SK-N-MC (cell line): Measurements from ENCODE around the gene IL1A.

ENCODE experiments used
- DNase-seq: peaks from one replicate; pipeline ENCODE4 v3.0.0-alpha.2; 2011; ENCODE audit warnings: low read depth, low spot score
- H3K27ac ChIP-seq: fragments of 200-600 bp; sonication (generic); 2 replicates; pipeline ENCODE4 v1.5.1; 2016; ENCODE audit warnings: mixed run types
- H3K36me3 ChIP-seq: fragments of 200-600 bp; sonication (generic); 2 replicates; pipeline ENCODE4 v1.6.1; 2017; ENCODE audit warnings: antibody characterized with exemption, low read length, mixed read lengths; ENCODE audit not compliant: insufficient read depth
- H3K4me3 ChIP-seq: fragments of 200-600 bp; sonication (generic); 2 replicates; pipeline ENCODE4 v1.5.1; 2016
- H3K9ac ChIP-seq: fragments of 200-600 bp; sonication (generic); 2 replicates; pipeline ENCODE4 v1.8.0; 2017; ENCODE audit warnings: mixed run types, mixed read lengths; ENCODE audit not compliant: insufficient read length
- H3K9me3 ChIP-seq: fragments of 200-600 bp; sonication (generic); 2 replicates; pipeline ENCODE4 v1.6.1; 2017; ENCODE audit warnings: low read depth, mild to moderate bottlenecking, antibody characterized with exemption, low read length, moderate library complexity, mixed read lengths
- EZH2 ChIP-seq: fragments of 200-600 bp; sonication (generic); IDR thresholded peaks from one replicate; pipeline ENCODE4 v1.6.1; 2017; ENCODE audit warnings: antibody characterized with exemption
- FOXP2 ChIP-seq: optimal IDR thresholded peaks from 2 replicates; pipeline ENCODE3; 2011; ENCODE audit warnings: mild to moderate bottlenecking, moderate library complexity; ENCODE audit not compliant: insufficient read depth; ENCODE audit errors: extremely low read length, control extremely low read depth
- POLR2AphosphoS5 ChIP-seq: IDR thresholded peaks from 2 replicates; pipeline ENCODE4 v1.6.1; 2012; ENCODE audit warnings: mild to moderate bottlenecking, low read depth, low read length, borderline replicate concordance

IL1A gene

GRCh38 chr2:112767693-112768330 is 16.5 kb downstream of the IL1A start:
- Histone ChIP-seq H3K27ac (no peak overlapping the region), H3K4me3 (no peak overlapping the region), H3K9ac (no peak overlapping the region), H3K36me3 (no peaks in the 10 kb centered on the region), H3K9me3 (no peaks in the 10 kb centered on the region)
- TF ChIP-seq POLR2AphosphoS5 (no peak), EZH2 (no peak), FOXP2 (no peak)
- DNase-seq = no peak

GRCh38 chr2:112765251-112765650 is 19.0 kb downstream of the IL1A start:
- no peak overlapping the region for H3K27ac ChIP-seq
- peak overlapping the region; percentile 98 for H3K4me3 ChIP-seq
- DNase-seq = no peak
- peak overlapping the region; percentile 60 for H3K9ac ChIP-seq
- H3K36me3 ChIP-seq = peaks cover 15% of the 10 kb centered on the region
- TF ChIP-seq EZH2 = no peak
- TF ChIP-seq FOXP2 = no peak
- TF ChIP-seq POLR2AphosphoS5 = no peak
- H3K9me3 ChIP-seq = no peaks in the 10 kb centered on the region

GRCh38 chr2:112764071-112765044 is 19.9 kb downstream of the IL1A start, which contains the start of gene CKAP2L:
TSS of gene CKAP2L (minus strand) at chr2:112764609. CDS start at chr2:112764598, 11 bp downstream.
- TF ChIP-seq EZH2 (no peak), POLR2AphosphoS5 (peak; percentile 53; the same call in 1 of the 2 replicates)
- no peaks in the 10 kb centered on the region for H3K9me3 ChIP-seq
- H3K9ac ChIP-seq = peak within 1 kb of the TSS; percentile 89
- DNase-seq = peak; percentile 91
- peaks cover 24% of the 10 kb centered on the region for H3K36me3 ChIP-seq
- peak within 1 kb of the TSS; percentile 98 for H3K4me3 ChIP-seq
- peak within 1 kb of the TSS; percentile 48; the same call in 1 of the 2 replicates for H3K27ac ChIP-seq

GRCh38 chr2:112762276-112762675 is 22.0 kb downstream of the IL1A start:
- H3K36me3 ChIP-seq = peaks cover 45% of the 10 kb centered on the region
- no peak for DNase-seq
- no peak overlapping the region for H3K27ac ChIP-seq
- H3K4me3 ChIP-seq = no peak overlapping the region
- no peaks in the 10 kb centered on the region for H3K9me3 ChIP-seq
- no peak overlapping the region for H3K9ac ChIP-seq
- TF ChIP-seq POLR2AphosphoS5 = no peak
- TF ChIP-seq FOXP2 = no peak
- no peak for TF ChIP-seq EZH2

- no peak overlapping the region for H3K27ac ChIP-seq
- H3K9ac ChIP-seq = no peak overlapping the region
- peaks cover 65% of the 10 kb centered on the region for H3K36me3 ChIP-seq
- DNase-seq = no peak
- no peaks in the 10 kb centered on the region for H3K9me3 ChIP-seq
- TF ChIP-seq FOXP2 (no peak), EZH2 (no peak), POLR2AphosphoS5 (no peak)
- no peak overlapping the region for H3K4me3 ChIP-seq
Observed at GRCh38 chr2:112760149-112760548, 24.1 kb downstream of the IL1A start.

GRCh38 chr2:112758711-112759110 is 25.6 kb downstream of the IL1A start:
- H3K36me3 ChIP-seq = peaks cover 79% of the 10 kb centered on the region
- TF ChIP-seq FOXP2 = no peak
- no peak for TF ChIP-seq EZH2
- no peak for TF ChIP-seq POLR2AphosphoS5
- no peak for DNase-seq
- H3K9me3 ChIP-seq = no peaks in the 10 kb centered on the region
- H3K9ac ChIP-seq = no peak overlapping the region
- no peak overlapping the region for H3K4me3 ChIP-seq
- H3K27ac ChIP-seq = no peak overlapping the region

- Histone ChIP-seq H3K36me3 (peaks cover 85% of the 10 kb centered on the region), H3K9ac (no peak overlapping the region), H3K4me3 (no peak overlapping the region), H3K27ac (no peak overlapping the region), H3K9me3 (no peaks in the 10 kb centered on the region)
- TF ChIP-seq POLR2AphosphoS5 (no peak), EZH2 (no peak)
- no peak for DNase-seq
Observed at GRCh38 chr2:112757265-112757664, 27.0 kb downstream of the IL1A start.

GRCh38 chr2:112756207-112756606 is 28.1 kb downstream of the IL1A start:
- H3K27ac ChIP-seq = no peak overlapping the region
- TF ChIP-seq EZH2 (no peak), POLR2AphosphoS5 (no peak), FOXP2 (no peak)
- H3K4me3 ChIP-seq = no peak overlapping the region
- peaks cover 86% of the 10 kb centered on the region for H3K36me3 ChIP-seq
- DNase-seq = no peak
- no peak overlapping the region for H3K9ac ChIP-seq
- no peaks in the 10 kb centered on the region for H3K9me3 ChIP-seq
